ENCODE data around the gene XPR1. TPM values are rescaled to one million over a fixed set of nuclear protein-coding genes. Genes with fewer than 3 reads are reported as not detected.

Gene XPR1
- total and polyA plus RNA-seq, 9 donors = 6.5 to 12.4 (median 9.1) TPM

- H3K4me3 ChIP-seq (ENCODE audit: low read length) = no peak overlapping the region
- H3K9me3 ChIP-seq (replicated peaks; ENCODE audit: control insufficient read depth, low read depth, low read length) = no peaks in the 10 kb centered on the region
- WGBS (ENCODE audit: insufficient coverage) = no CpG with 5 or more reads among the region's 2 CpGs
- DNase-seq = no peak
- H3K36me3 ChIP-seq (ENCODE audit: control insufficient read depth, insufficient read depth, low read length) = no peaks in the 10 kb centered on the region
- no peaks in the 10 kb centered on the region for H3K4me1 ChIP-seq (ENCODE audit: control insufficient read depth, insufficient read depth, low read length)
- no peaks in the 10 kb centered on the region for H3K27me3 ChIP-seq (ENCODE audit: control insufficient read depth, insufficient read depth, low read length)
- no peak overlapping the region for H3K27ac ChIP-seq (ENCODE audit: low read length)
These were observed 144.0 kb downstream of the XPR1 start for GRCh38 chr1:180775801-180776200.

GRCh38 chr1:180777072-180777689 lies 145.4 kb downstream of the XPR1 start:
- no peaks in the 10 kb centered on the region for H3K36me3 ChIP-seq (ENCODE audit: control insufficient read depth, insufficient read depth, low read length)
- no peaks in the 10 kb centered on the region for H3K4me1 ChIP-seq (ENCODE audit: control insufficient read depth, insufficient read depth, low read length)
- WGBS (ENCODE audit: insufficient coverage) = 100% methylated on average over 1 of the region's 4 CpGs
- DNase-seq = no peak
- H3K9me3 ChIP-seq (replicated peaks; ENCODE audit: control insufficient read depth, low read depth, low read length) = no peaks in the 10 kb centered on the region
- H3K27ac ChIP-seq (ENCODE audit: low read length) = no peak overlapping the region
- no peak overlapping the region for H3K4me3 ChIP-seq (ENCODE audit: low read length)
- H3K27me3 ChIP-seq (ENCODE audit: control insufficient read depth, insufficient read depth, low read length) = no peaks in the 10 kb centered on the region

GRCh38 chr1:180778782-180779398 lies 147.1 kb downstream of the XPR1 start:
- Histone ChIP-seq H3K27ac (ENCODE audit: low read length) (no peak overlapping the region), H3K4me3 (ENCODE audit: low read length) (no peak overlapping the region), H3K36me3 (ENCODE audit: control insufficient read depth, insufficient read depth, low read length) (no peaks in the 10 kb centered on the region), H3K27me3 (ENCODE audit: control insufficient read depth, insufficient read depth, low read length) (no peaks in the 10 kb centered on the region), H3K9me3 (replicated peaks; ENCODE audit: control insufficient read depth, low read depth, low read length) (no peaks in the 10 kb centered on the region), H3K4me1 (ENCODE audit: control insufficient read depth, insufficient read depth, low read length) (no peaks in the 10 kb centered on the region)
- DNase-seq = no peak
- WGBS (ENCODE audit: insufficient coverage) = 60% methylated on average over 1 of the region's 1 CpG

GRCh38 chr1:180779584-180779983 lies 147.8 kb downstream of the XPR1 start:
- DNase-seq = no peak
- H3K4me3 ChIP-seq (ENCODE audit: low read length) = no peak overlapping the region
- no peaks in the 10 kb centered on the region for H3K4me1 ChIP-seq (ENCODE audit: control insufficient read depth, insufficient read depth, low read length)
- no peak overlapping the region for H3K27ac ChIP-seq (ENCODE audit: low read length)
- H3K36me3 ChIP-seq (ENCODE audit: control insufficient read depth, insufficient read depth, low read length) = no peaks in the 10 kb centered on the region
- no peaks in the 10 kb centered on the region for H3K9me3 ChIP-seq (replicated peaks; ENCODE audit: control insufficient read depth, low read depth, low read length)
- no peaks in the 10 kb centered on the region for H3K27me3 ChIP-seq (ENCODE audit: control insufficient read depth, insufficient read depth, low read length)
- WGBS (ENCODE audit: insufficient coverage) = 100% methylated on average over 1 of the region's 3 CpGs

- H3K27ac ChIP-seq (ENCODE audit: low read length) = no peak overlapping the region
- H3K36me3 ChIP-seq (ENCODE audit: control insufficient read depth, insufficient read depth, low read length) = no peaks in the 10 kb centered on the region
- H3K4me1 ChIP-seq (ENCODE audit: control insufficient read depth, insufficient read depth, low read length) = no peaks in the 10 kb centered on the region
- no peak for DNase-seq
- no peak overlapping the region for H3K4me3 ChIP-seq (ENCODE audit: low read length)
- no CpG with 5 or more reads among the region's 6 CpGs for WGBS (ENCODE audit: insufficient coverage)
- H3K9me3 ChIP-seq (replicated peaks; ENCODE audit: control insufficient read depth, low read depth, low read length) = no peaks in the 10 kb centered on the region
- H3K27me3 ChIP-seq (ENCODE audit: control insufficient read depth, insufficient read depth, low read length) = no peaks in the 10 kb centered on the region
These were observed 149.9 kb downstream of the XPR1 start for GRCh38 chr1:180781718-180782117.

GRCh38 chr1:180785291-180785690 lies 153.5 kb downstream of the XPR1 start:
- no peak overlapping the region for H3K4me3 ChIP-seq (ENCODE audit: low read length)
- WGBS (ENCODE audit: insufficient coverage) = 100% methylated on average over 1 of the region's 3 CpGs
- H3K9me3 ChIP-seq (replicated peaks; ENCODE audit: control insufficient read depth, low read depth, low read length) = no peaks in the 10 kb centered on the region
- H3K4me1 ChIP-seq (ENCODE audit: control insufficient read depth, insufficient read depth, low read length) = no peaks in the 10 kb centered on the region
- H3K27ac ChIP-seq (ENCODE audit: low read length) = no peak overlapping the region
- no peaks in the 10 kb centered on the region for H3K27me3 ChIP-seq (ENCODE audit: control insufficient read depth, insufficient read depth, low read length)
- DNase-seq = no peak
- no peaks in the 10 kb centered on the region for H3K36me3 ChIP-seq (ENCODE audit: control insufficient read depth, insufficient read depth, low read length)

- no peaks in the 10 kb centered on the region for H3K9me3 ChIP-seq (replicated peaks; ENCODE audit: control insufficient read depth, low read depth, low read length)
- no peak overlapping the region for H3K27ac ChIP-seq (ENCODE audit: low read length)
- H3K4me3 ChIP-seq (ENCODE audit: low read length) = no peak overlapping the region
- no peaks in the 10 kb centered on the region for H3K4me1 ChIP-seq (ENCODE audit: control insufficient read depth, insufficient read depth, low read length)
- no peaks in the 10 kb centered on the region for H3K27me3 ChIP-seq (ENCODE audit: control insufficient read depth, insufficient read depth, low read length)
- no peak for DNase-seq
- no CpG with 5 or more reads among the region's 3 CpGs for WGBS (ENCODE audit: insufficient coverage)
- H3K36me3 ChIP-seq (ENCODE audit: control insufficient read depth, insufficient read depth, low read length) = no peaks in the 10 kb centered on the region
These were observed 154.1 kb downstream of the XPR1 start for GRCh38 chr1:180785887-180786286.

GRCh38 chr1:180786624-180787023 lies 154.8 kb downstream of the XPR1 start:
- Histone ChIP-seq H3K27me3 (ENCODE audit: control insufficient read depth, insufficient read depth, low read length) (no peaks in the 10 kb centered on the region), H3K4me1 (ENCODE audit: control insufficient read depth, insufficient read depth, low read length) (no peaks in the 10 kb centered on the region), H3K27ac (ENCODE audit: low read length) (no peak overlapping the region), H3K4me3 (ENCODE audit: low read length) (no peak overlapping the region), H3K36me3 (ENCODE audit: control insufficient read depth, insufficient read depth, low read length) (no peaks in the 10 kb centered on the region), H3K9me3 (replicated peaks; ENCODE audit: control insufficient read depth, low read depth, low read length) (no peaks in the 10 kb centered on the region)
- DNase-seq = no peak
- WGBS (ENCODE audit: insufficient coverage) = no CpG with 5 or more reads among the region's 1 CpG

- Histone ChIP-seq H3K27me3 (ENCODE audit: control insufficient read depth, insufficient read depth, low read length) (no peaks in the 10 kb centered on the region), H3K36me3 (ENCODE audit: control insufficient read depth, insufficient read depth, low read length) (no peaks in the 10 kb centered on the region), H3K4me1 (ENCODE audit: control insufficient read depth, insufficient read depth, low read length) (no peaks in the 10 kb centered on the region), H3K27ac (ENCODE audit: low read length) (no peak overlapping the region), H3K4me3 (ENCODE audit: low read length) (no peak overlapping the region), H3K9me3 (replicated peaks; ENCODE audit: control insufficient read depth, low read depth, low read length) (no peaks in the 10 kb centered on the region)
- WGBS (ENCODE audit: insufficient coverage) = 86% methylated on average over 3 of the region's 5 CpGs
- no peak for DNase-seq
These were observed 155.9 kb downstream of the XPR1 start for GRCh38 chr1:180787628-180788307.

- no peak overlapping the region for H3K4me3 ChIP-seq (ENCODE audit: low read length)
- H3K27ac ChIP-seq (ENCODE audit: low read length) = no peak overlapping the region
- no peaks in the 10 kb centered on the region for H3K36me3 ChIP-seq (ENCODE audit: control insufficient read depth, insufficient read depth, low read length)
- no peak for DNase-seq
- H3K4me1 ChIP-seq (ENCODE audit: control insufficient read depth, insufficient read depth, low read length) = no peaks in the 10 kb centered on the region
- H3K9me3 ChIP-seq (replicated peaks; ENCODE audit: control insufficient read depth, low read depth, low read length) = no peaks in the 10 kb centered on the region
- H3K27me3 ChIP-seq (ENCODE audit: control insufficient read depth, insufficient read depth, low read length) = no peaks in the 10 kb centered on the region
These were observed 157.6 kb downstream of the XPR1 start for GRCh38 chr1:180789460-180789859.
